Natural killer cell treated with Interleukin-12 subunit alpha and Interleukin-12 subunit beta and Interleukin-15 and Interleukin-18, amount 100 ng/mL, for 72 hours (primary cell): Measurements from ENCODE around the gene MOB2. TPM values are rescaled to one million over a fixed set of nuclear protein-coding genes. Genes with fewer than 3 reads are reported as not detected.
"Not testable (repeated sequence)": the region's sequence is repeated elsewhere in the genome, so short reads cannot be mapped to it uniquely, and the experiment has no call there.

Source experiments
- ATAC-seq, 2 donors: fragments of 150-1000 bp; cut with Tn5 transposase in 1 of 2; sonication (Bioruptor Pico), chemical (Tn5 transposase) in 1 of 2; 2 replicates each; pipeline ENCODE4 v1.10.0; 2021
- DNase-seq: peaks from one replicate; pipeline ENCODE4 v3.0.0; 2022; ENCODE audit warnings: low spot score
- H3K27ac Mint-ChIP-seq, 2 donors: 1 replicate in 1 of 2; 2 replicates in 1 of 2; pipeline ENCODE4 v1.8.0; 2022; ENCODE audit warnings: mixed read lengths in 2 of 2, mild to moderate bottlenecking in 1 of 2, moderate library complexity in 1 of 2
- H3K27me3 Mint-ChIP-seq, 2 donors: 1 replicate in 1 of 2; 2 replicates in 1 of 2; pipeline ENCODE4 v1.8.0; 2022; ENCODE audit warnings: mixed read lengths in 2 of 2
- H3K36me3 Mint-ChIP-seq: one replicate; pipeline ENCODE4 v1.8.0; 2022; ENCODE audit warnings: mixed read lengths
- H3K4me1 Mint-ChIP-seq, 2 donors: 1 replicate in 1 of 2; 2 replicates in 1 of 2; pipeline ENCODE4 v1.8.0; 2022; ENCODE audit warnings: low read depth in 2 of 2, mixed read lengths in 2 of 2, mild to moderate bottlenecking in 1 of 2
- H3K4me3 Mint-ChIP-seq: one replicate; pipeline ENCODE4 v1.8.0; 2022; ENCODE audit warnings: mixed read lengths
- H3K9me3 Mint-ChIP-seq: 2 replicates; pipeline ENCODE4 v1.8.0; 2022; ENCODE audit warnings: mixed read lengths
- total RNA-seq, 2 donors: library from RNA; stranded (reverse); gene quantifications; one replicate each; pipeline ENCODE4 v1.2.3, GENCODE V29; 2022

Gene MOB2
- total RNA-seq, 2 donors from 2014 or later: 40.0 to 42.7 TPM

DNA sequence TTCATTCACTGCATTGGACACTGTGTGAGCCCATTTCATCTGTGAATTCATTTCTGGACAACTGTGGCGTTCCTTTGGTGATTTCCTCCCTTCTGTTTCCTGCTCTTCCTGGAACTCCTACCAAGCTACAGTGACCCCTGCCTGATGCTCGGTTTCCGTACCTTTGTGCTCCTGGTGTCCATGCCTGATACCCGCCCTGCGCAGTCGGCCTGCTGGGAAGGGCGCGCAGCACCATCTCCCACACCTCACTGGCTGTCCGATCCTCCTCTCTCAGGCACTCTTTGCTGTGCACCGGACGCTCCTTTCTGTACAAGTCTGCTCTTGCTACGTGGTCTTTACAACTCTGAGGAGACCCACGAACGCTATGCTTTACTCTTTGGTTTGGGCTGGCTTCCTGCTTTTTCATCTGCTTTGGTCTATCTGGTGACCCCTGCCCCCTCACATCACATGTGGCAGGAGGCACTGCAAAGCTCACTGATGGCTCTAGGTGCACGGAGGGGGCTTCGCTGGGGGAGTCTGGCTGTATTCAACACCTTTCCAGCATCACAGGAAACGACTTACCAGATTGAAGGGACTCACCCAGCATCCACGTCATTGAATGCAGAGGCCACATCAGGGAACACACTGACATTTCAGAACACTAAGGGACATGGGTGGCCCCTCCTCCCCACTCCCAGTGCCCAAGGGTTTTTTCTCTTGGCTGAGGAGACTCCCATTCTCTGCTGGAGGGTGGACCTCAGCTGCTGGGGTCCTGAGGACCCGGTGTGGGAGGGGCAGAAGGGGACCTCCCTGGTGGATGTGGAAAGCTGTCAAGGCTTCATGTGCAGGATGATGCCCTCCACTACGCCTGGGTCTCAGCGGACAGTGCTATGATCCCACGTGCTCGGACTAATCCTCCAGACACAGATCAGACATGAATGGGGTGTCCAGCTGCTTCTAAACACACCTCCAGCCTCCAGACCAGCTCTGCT lies 27.0 kb upstream of the MOB2 start:
- peaks cover 43 to 56% of the 10 kb centered on the region in 2 donors for H3K4me1 Mint-ChIP-seq
- H3K36me3 Mint-ChIP-seq: no peaks in the 10 kb centered on the region
- H3K27me3 Mint-ChIP-seq: no peaks in the 10 kb centered on the region
- DNase-seq (no peak), ATAC-seq (no peak)
- H3K27ac Mint-ChIP-seq: peak overlapping the region in 1 of 2 donors; percentile 79
- peaks cover 4% of the 10 kb centered on the region for H3K9me3 Mint-ChIP-seq
- H3K4me3 Mint-ChIP-seq: no peak overlapping the region

- not testable (repeated sequence) for H3K36me3 Mint-ChIP-seq, H3K4me3 Mint-ChIP-seq, DNase-seq, H3K27me3 Mint-ChIP-seq, ATAC-seq, H3K9me3 Mint-ChIP-seq, H3K27ac Mint-ChIP-seq
- H3K4me1 Mint-ChIP-seq: peaks cover 40 to 50% of the 10 kb centered on the region in 2 donors
Observed at GRCh38 chr11:1512531-1513258, 26.1 kb upstream of the MOB2 start.

GRCh38 chr11:1511937-1512496 lies 25.4 kb upstream of the MOB2 start:
- no peaks in the 10 kb centered on the region for H3K27me3 Mint-ChIP-seq
- peaks cover 4% of the 10 kb centered on the region for H3K9me3 Mint-ChIP-seq
- H3K4me3 Mint-ChIP-seq: no peak overlapping the region
- peaks cover 34 to 47% of the 10 kb centered on the region in 2 donors for H3K4me1 Mint-ChIP-seq
- H3K27ac Mint-ChIP-seq: no peak overlapping the region
- H3K36me3 Mint-ChIP-seq: no peaks in the 10 kb centered on the region
- DNase-seq (no peak), ATAC-seq (no peak)

DNA sequence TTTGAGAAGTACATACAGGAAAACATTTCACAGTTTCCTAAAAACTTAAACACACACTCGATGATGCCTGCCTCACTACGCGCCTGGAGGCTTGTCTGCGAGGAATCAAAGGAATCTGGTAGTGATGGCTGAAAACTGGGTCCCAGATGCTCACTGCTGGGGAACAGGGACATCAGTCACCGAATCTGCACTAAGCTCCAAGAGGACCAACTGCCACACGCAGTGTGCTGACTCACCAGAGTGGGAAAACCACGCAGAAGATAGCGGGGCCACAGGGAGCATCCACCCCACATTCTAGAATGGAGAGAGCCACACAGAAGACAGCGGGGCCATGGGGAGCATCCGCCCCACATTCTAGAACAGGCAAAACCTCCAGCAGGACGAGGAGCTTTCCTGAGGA lies 24.3 kb upstream of the MOB2 start:
- ATAC-seq: no peak
- Mint-ChIP-seq H3K9me3 (peaks cover 4% of the 10 kb centered on the region), H3K27ac (no peak overlapping the region), H3K36me3 (no peaks in the 10 kb centered on the region), H3K4me3 (no peak overlapping the region), H3K4me1 (peaks cover 25 to 41% of the 10 kb centered on the region in 2 donors), H3K27me3 (no peaks in the 10 kb centered on the region)
- no peak for DNase-seq

- H3K27me3 Mint-ChIP-seq, H3K9me3 Mint-ChIP-seq, H3K36me3 Mint-ChIP-seq, ATAC-seq, H3K4me3 Mint-ChIP-seq, H3K27ac Mint-ChIP-seq, DNase-seq: not testable (repeated sequence)
- H3K4me1 Mint-ChIP-seq: peaks cover 22 to 40% of the 10 kb centered on the region in 2 donors
Observed at GRCh38 chr11:1510351-1510750, 23.8 kb upstream of the MOB2 start.

DNA sequence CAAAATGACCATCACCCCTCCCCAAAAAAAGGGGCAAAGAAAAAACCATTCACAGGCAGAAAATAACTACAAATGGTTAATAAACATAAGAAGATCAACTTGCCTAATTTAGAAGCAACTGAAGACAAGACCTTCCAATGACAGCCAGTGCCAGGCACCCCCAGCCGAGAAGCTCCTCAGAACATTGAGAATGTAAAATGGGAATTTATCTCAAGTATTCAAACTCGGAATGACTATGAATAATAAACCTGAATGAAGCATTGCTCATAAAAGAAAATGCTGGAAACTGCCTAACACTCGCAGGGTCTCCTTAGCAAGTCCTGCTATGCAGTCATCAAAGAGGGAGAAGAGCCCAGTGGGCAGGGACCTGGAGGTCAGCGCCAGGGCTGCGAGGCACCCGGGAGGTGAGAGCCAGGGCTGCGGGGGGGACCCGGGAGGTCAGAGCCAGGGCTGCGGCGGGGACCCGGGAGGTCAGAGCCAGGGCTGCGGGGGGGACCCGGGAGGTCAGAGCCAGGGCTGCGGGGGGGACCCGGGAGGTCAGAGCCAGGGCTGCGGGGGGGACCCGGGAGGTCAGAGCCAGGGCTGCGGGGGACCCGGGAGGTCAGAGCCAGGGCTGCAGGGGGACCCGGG lies 23.2 kb upstream of the MOB2 start:
- Mint-ChIP-seq H3K36me3 (no peaks in the 10 kb centered on the region), H3K27me3 (no peaks in the 10 kb centered on the region), H3K4me3 (no peak overlapping the region), H3K9me3 (peaks cover 4% of the 10 kb centered on the region), H3K4me1 (peaks cover 22 to 40% of the 10 kb centered on the region in 2 donors), H3K27ac (peak overlapping the region in 1 of 2 donors; percentile 17)
- no peak for DNase-seq
- no peak for ATAC-seq

DNA sequence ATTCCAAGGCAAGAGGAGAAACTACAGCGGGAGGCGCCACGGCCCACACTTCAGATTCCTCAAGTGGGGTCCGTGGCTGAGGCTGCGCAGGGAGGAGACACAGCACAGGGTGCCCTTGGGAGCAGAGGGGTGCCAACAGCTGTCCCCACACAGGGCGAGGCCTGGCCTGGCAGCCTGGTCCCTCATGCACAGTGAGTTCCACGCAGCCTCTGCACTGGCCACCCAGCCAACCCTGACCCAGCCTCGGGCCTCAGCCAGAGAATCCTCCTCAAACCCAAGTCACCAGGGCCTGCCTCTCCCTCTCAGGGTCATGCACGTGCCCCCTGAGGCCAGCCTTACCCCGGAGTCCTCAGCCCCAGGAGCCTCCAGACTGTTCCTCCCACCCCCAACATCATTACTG lies 22.4 kb upstream of the MOB2 start:
- Mint-ChIP-seq H3K36me3 (no peaks in the 10 kb centered on the region), H3K27me3 (no peaks in the 10 kb centered on the region), H3K4me1 (peaks cover 15 to 35% of the 10 kb centered on the region in 2 donors), H3K9me3 (peaks cover 4% of the 10 kb centered on the region), H3K27ac (peak overlapping the region in 1 of 2 donors; percentile 17), H3K4me3 (no peak overlapping the region)
- DNase-seq: no peak
- peak in 1 of 2 donors; percentile 39 for ATAC-seq

- Mint-ChIP-seq H3K36me3 (no peaks in the 10 kb centered on the region), H3K9me3 (peaks cover 3% of the 10 kb centered on the region), H3K4me3 (no peak overlapping the region), H3K27me3 (no peaks in the 10 kb centered on the region), H3K27ac (no peak overlapping the region), H3K4me1 (peaks cover 11 to 35% of the 10 kb centered on the region in 2 donors)
- no peak for DNase-seq
- ATAC-seq: no peak
Observed at GRCh38 chr11:1508491-1508891, 21.9 kb upstream of the MOB2 start.

DNA sequence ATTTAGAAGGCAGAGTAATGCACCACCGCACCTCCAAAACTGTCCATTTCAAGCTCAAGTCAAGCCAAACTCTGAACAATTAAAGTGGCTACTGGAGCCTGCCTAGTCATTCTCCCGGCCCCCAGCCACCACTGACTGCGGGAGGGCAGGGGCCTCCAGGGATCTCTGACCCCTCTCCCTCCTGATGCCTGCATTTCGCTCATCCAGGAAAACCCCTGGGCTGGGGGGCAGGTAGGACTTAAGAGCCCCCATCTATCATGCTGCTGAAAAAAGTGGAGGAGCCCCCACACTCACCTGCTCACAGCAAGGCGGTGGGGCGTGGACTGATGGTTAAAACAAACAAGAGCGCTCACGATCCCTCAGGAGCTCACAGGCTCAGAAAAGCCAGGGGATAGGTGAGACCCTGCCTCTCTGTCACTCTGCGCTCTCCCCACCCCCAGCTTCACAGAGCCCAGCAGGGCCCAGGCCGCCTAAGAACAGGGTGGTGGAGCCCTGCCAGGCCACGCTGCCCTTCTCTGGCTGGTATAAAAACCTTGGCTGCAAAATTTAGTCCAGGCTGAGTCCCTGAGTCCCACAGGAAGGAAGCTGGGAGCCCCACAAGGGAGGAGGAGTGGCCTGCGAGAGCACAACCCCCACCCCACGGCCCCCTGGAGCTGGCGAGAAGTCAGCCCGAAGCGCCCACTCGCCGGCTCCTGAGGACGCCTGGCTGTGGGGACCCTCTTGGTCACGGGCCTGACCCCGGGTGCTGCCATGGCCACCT lies 21.0 kb upstream of the MOB2 start:
- H3K9me3 Mint-ChIP-seq: no peaks in the 10 kb centered on the region
- DNase-seq (no peak), ATAC-seq (no peak)
- no peak overlapping the region for H3K27ac Mint-ChIP-seq
- no peak overlapping the region for H3K4me3 Mint-ChIP-seq
- no peaks in the 10 kb centered on the region for H3K36me3 Mint-ChIP-seq
- H3K27me3 Mint-ChIP-seq: no peaks in the 10 kb centered on the region
- peaks cover 6 to 33% of the 10 kb centered on the region in 2 donors for H3K4me1 Mint-ChIP-seq

DNA sequence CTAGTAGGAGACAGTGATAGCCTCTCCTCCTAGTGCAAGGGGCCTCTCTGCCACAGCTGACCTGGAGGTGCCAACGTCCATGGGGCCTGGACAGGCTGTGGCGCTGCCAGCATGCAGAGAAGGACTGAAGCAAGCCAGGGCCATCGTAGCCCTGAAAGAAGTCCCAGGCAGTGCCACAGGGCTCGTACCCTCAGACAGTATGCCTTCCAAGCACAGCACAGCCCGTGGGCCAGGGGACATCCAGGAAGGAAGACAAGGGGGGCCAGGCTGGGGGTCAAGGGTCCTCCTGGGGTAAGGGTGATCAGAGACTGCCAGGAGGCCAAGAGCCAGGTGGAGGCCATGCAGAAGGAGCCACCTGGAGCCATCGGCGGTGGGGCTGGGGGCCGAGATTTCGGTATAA lies 20.4 kb upstream of the MOB2 start:
- Mint-ChIP-seq H3K4me1 (peaks cover 6 to 30% of the 10 kb centered on the region in 2 donors), H3K9me3 (no peaks in the 10 kb centered on the region), H3K36me3 (no peaks in the 10 kb centered on the region), H3K27ac (peak overlapping the region in 1 of 2 donors; percentile 44), H3K4me3 (no peak overlapping the region), H3K27me3 (no peaks in the 10 kb centered on the region)
- ATAC-seq: no peak
- no peak for DNase-seq

DNA sequence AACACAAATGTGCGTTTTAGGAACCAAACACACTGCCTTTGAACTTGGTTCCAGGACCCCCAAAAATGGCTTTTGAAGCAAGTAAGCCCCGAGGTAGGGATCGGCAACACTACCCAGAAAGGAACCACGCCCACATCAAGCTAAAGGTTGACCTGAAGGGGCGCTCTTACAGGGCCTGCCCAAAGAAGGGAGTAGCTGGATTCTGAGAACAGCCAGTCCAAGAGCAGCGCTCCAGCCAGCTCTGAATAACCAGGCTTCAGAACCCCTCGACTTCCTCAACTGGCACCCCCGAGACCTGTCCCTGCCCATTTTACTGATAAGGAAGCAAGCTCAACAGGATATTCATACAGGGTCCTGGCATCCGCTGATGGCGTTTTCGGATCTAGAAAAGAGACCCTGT lies 18.9 kb upstream of the MOB2 start:
- ATAC-seq: no peak
- no peak for DNase-seq
- Mint-ChIP-seq H3K4me3 (no peak overlapping the region), H3K4me1 (peaks cover 15 to 33% of the 10 kb centered on the region in 2 donors), H3K9me3 (no peaks in the 10 kb centered on the region), H3K27ac (no peak overlapping the region), H3K36me3 (no peaks in the 10 kb centered on the region), H3K27me3 (no peaks in the 10 kb centered on the region)

GRCh38 chr11:1504581-1505290 lies 18.2 kb upstream of the MOB2 start:
- Mint-ChIP-seq H3K4me3 (no peak overlapping the region), H3K4me1 (peaks cover 15 to 35% of the 10 kb centered on the region in 2 donors), H3K27me3 (no peaks in the 10 kb centered on the region), H3K36me3 (no peaks in the 10 kb centered on the region), H3K27ac (no peak overlapping the region), H3K9me3 (no peaks in the 10 kb centered on the region)
- ATAC-seq (no peak), DNase-seq (no peak)
